GM23248 (cell line): Measurements from ENCODE around the gene HOXC9. TPM values are rescaled to one million over a fixed set of nuclear protein-coding genes. Genes with fewer than 3 reads are reported as not detected.

Experiments
- DNase-seq: peaks from one replicate; pipeline ENCODE4 v3.0.0-alpha.2; 2015
- H2AFZ ChIP-seq: fragments of 200-600 bp; sonication (generic); 2 replicates; pipeline ENCODE4 v1.6.1; 2016; ENCODE audit warnings: antibody characterized with exemption
- H3F3A ChIP-seq: fragments of 200-600 bp; sonication (generic); 2 replicates; pipeline ENCODE4 v1.6.1; 2016; ENCODE audit warnings: mild to moderate bottlenecking, antibody characterized with exemption, mixed run types; ENCODE audit not compliant: insufficient read depth
- H3K27ac ChIP-seq: fragments of 200-600 bp; sonication (generic); 2 replicates; pipeline ENCODE4 v1.5.1; 2016; ENCODE audit warnings: mild to moderate bottlenecking
- H3K27me3 ChIP-seq: fragments of 200-600 bp; sonication (generic); replicated peaks from 2 replicates; pipeline ENCODE4 v1.6.1; 2016; ENCODE audit warnings: mild to moderate bottlenecking; ENCODE audit not compliant: insufficient read depth
- H3K36me3 ChIP-seq: fragments of 200-600 bp; sonication (generic); 2 replicates; pipeline ENCODE4 v1.6.1; 2016; ENCODE audit warnings: low read depth, mild to moderate bottlenecking
- H3K4me1 ChIP-seq: fragments of 200-600 bp; sonication (generic); 2 replicates; pipeline ENCODE4 v1.6.1; 2016; ENCODE audit warnings: mild to moderate bottlenecking; ENCODE audit not compliant: insufficient read depth
- H3K4me2 ChIP-seq: fragments of 200-600 bp; sonication (generic); one replicate; pipeline ENCODE4 v1.6.1; 2016; ENCODE audit warnings: mild to moderate bottlenecking; ENCODE audit not compliant: unreplicated experiment
- H3K4me3 ChIP-seq: fragments of 200-600 bp; sonication (generic); 2 replicates; pipeline ENCODE4 v1.5.1; 2016; ENCODE audit warnings: mild to moderate bottlenecking
- H3K79me2 ChIP-seq: fragments of 200-600 bp; sonication (generic); 2 replicates; pipeline ENCODE4 v1.6.1; 2016; ENCODE audit warnings: mild to moderate bottlenecking; ENCODE audit not compliant: insufficient read depth
- H3K9ac ChIP-seq: fragments of 200-600 bp; sonication (generic); 2 replicates; pipeline ENCODE4 v1.6.1; 2016; ENCODE audit warnings: mild to moderate bottlenecking
- H3K9me2 ChIP-seq: fragments of 200-600 bp; sonication (generic); 2 replicates; pipeline ENCODE4 v1.6.1; 2016; ENCODE audit warnings: mixed run types, mild to moderate bottlenecking, moderate library complexity; ENCODE audit not compliant: insufficient read depth
- H3K9me3 ChIP-seq: fragments of 200-600 bp; sonication (generic); one replicate; pipeline ENCODE4 v1.6.1; 2017; ENCODE audit warnings: low read depth
- H4K20me1 ChIP-seq: fragments of 200-600 bp; sonication (generic); 2 replicates; pipeline ENCODE4 v1.6.0; 2016; ENCODE audit not compliant: insufficient read depth
- EZH2 ChIP-seq: fragments of 200-600 bp; sonication (generic); IDR thresholded peaks from 2 replicates; pipeline ENCODE4 v1.6.1; 2018; ENCODE audit warnings: antibody characterized with exemption, mild to moderate bottlenecking; ENCODE audit not compliant: insufficient read depth, poor library complexity, severe bottlenecking
- EZH2phosphoT487 ChIP-seq: fragments of 200-600 bp; sonication (generic); IDR thresholded peaks from 2 replicates; pipeline ENCODE4 v1.6.1; 2018; ENCODE audit warnings: antibody characterized with exemption, moderate library complexity, mild to moderate bottlenecking, low read depth; ENCODE audit not compliant: insufficient read depth
- WGBS, 2 experiments: methylation state at CpG; one replicate each; pipeline ENCODE4 v1.1.6; 2015 to 2017; ENCODE audit warnings: low lambda C conversion rate in 2 of 2, low coverage in 1 of 2; ENCODE audit errors: missing lambda C conversion rate in 2 of 2; 5-methylcytosine and 5-hydroxymethylcytosine counted together
- in situ Hi-C: fragments of 300-500 bp; cut with MboI; formaldehyde crosslinking; loops from 2 replicates; pipeline ENCODE4 v1.15.0; 2020
- polyA plus RNA-seq: library from polyadenylated mRNA; unstranded; fragments of >200 nt; fragmentation: Nextera tagmentation; extraction: Ambion mirVana; gene quantifications from 2 replicates; pipeline ENCODE4 v1.2.1, GENCODE V29; 2016
- total RNA-seq: library from RNA; depleted of rRNA; stranded (reverse); fragments of >200 nt; shearing (Covaris generic); gene quantifications from 2 replicates; pipeline ENCODE4 v1.2.3, GENCODE V29; 2014

The HOXC9 gene
- total and polyA plus RNA-seq, 2 experiments from 2014 or later: 2.5 to 5.5 TPM

- Histone ChIP-seq H3F3A (no peaks in the 10 kb centered on the region), H3K4me3 (no peak overlapping the region), H4K20me1 (no peaks in the 10 kb centered on the region), H3K79me2 (no peaks in the 10 kb centered on the region), H3K36me3 (no peaks in the 10 kb centered on the region), H2AFZ (no peak overlapping the region), H3K4me1 (no peaks in the 10 kb centered on the region), H3K9me3 (no peaks in the 10 kb centered on the region), H3K27me3 (peaks cover 100% of the 10 kb centered on the region), H3K9me2 (no peaks in the 10 kb centered on the region), H3K4me2 (no peak overlapping the region), H3K9ac (no peak overlapping the region), H3K27ac (no peak overlapping the region)
- DNase-seq: no peak
- 5% methylated on average over 64 to 67 of the region's 72 CpGs for WGBS, 2 experiments
- peak; percentile 73 for TF ChIP-seq EZH2
- no peak for TF ChIP-seq EZH2phosphoT487
- in situ Hi-C loops: no loop called here
These were observed 38.8 kb upstream of the HOXC9 start for GRCh38 chr12:53961025-53961761.

GRCh38 chr12:53963005-53963404 lies 37.0 kb upstream of the HOXC9 start:
- TF ChIP-seq EZH2phosphoT487 (no peak), EZH2 (peak; percentile 35)
- H3K4me3 ChIP-seq: no peak overlapping the region
- H3K4me2 ChIP-seq: no peak overlapping the region
- DNase-seq: no peak
- no peaks in the 10 kb centered on the region for H3K9me3 ChIP-seq
- WGBS, 2 experiments: 35 to 42% methylated on average over 7 of the region's 7 CpGs
- in situ Hi-C loops: no loop called here
- H3K4me1 ChIP-seq: no peaks in the 10 kb centered on the region
- no peaks in the 10 kb centered on the region for H3F3A ChIP-seq
- H3K27ac ChIP-seq: no peak overlapping the region
- peaks cover 100% of the 10 kb centered on the region for H3K27me3 ChIP-seq
- H3K79me2 ChIP-seq: no peaks in the 10 kb centered on the region
- no peaks in the 10 kb centered on the region for H3K9me2 ChIP-seq
- no peak overlapping the region for H3K9ac ChIP-seq
- no peak overlapping the region for H2AFZ ChIP-seq
- H4K20me1 ChIP-seq: no peaks in the 10 kb centered on the region
- no peaks in the 10 kb centered on the region for H3K36me3 ChIP-seq

GRCh38 chr12:53963434-53964314 lies 36.3 kb upstream of the HOXC9 start:
- H3K9me3 ChIP-seq: no peaks in the 10 kb centered on the region
- H3K79me2 ChIP-seq: no peaks in the 10 kb centered on the region
- H3K4me2 ChIP-seq: no peak overlapping the region
- H3K9me2 ChIP-seq: no peaks in the 10 kb centered on the region
- no peak overlapping the region for H2AFZ ChIP-seq
- no peaks in the 10 kb centered on the region for H3K36me3 ChIP-seq
- H3K27ac ChIP-seq: no peak overlapping the region
- H3F3A ChIP-seq: no peaks in the 10 kb centered on the region
- TF ChIP-seq EZH2phosphoT487 (0 out of 2 replicates have a peak, but pooled peaks have one; percentile 28), EZH2 (peak; percentile 49)
- H3K4me3 ChIP-seq: no peak overlapping the region
- H3K9ac ChIP-seq: no peak overlapping the region
- in situ Hi-C loops: no loop called here
- WGBS, 2 experiments: 14 to 15% methylated on average over 38 of the region's 38 CpGs
- peaks cover 99% of the 10 kb centered on the region for H3K27me3 ChIP-seq
- no peaks in the 10 kb centered on the region for H3K4me1 ChIP-seq
- no peaks in the 10 kb centered on the region for H4K20me1 ChIP-seq
- DNase-seq: no peak

GRCh38 chr12:53964315-53964713 lies 35.6 kb upstream of the HOXC9 start:
- no peaks in the 10 kb centered on the region for H3K4me1 ChIP-seq
- in situ Hi-C loops: no loop called here
- no peaks in the 10 kb centered on the region for H3K9me2 ChIP-seq
- WGBS, 2 experiments: 2 to 14% methylated on average over 2 of the region's 2 CpGs
- no peak overlapping the region for H3K4me3 ChIP-seq
- H3F3A ChIP-seq: no peaks in the 10 kb centered on the region
- H3K27me3 ChIP-seq: peaks cover 99% of the 10 kb centered on the region
- H4K20me1 ChIP-seq: no peaks in the 10 kb centered on the region
- H3K9me3 ChIP-seq: no peaks in the 10 kb centered on the region
- DNase-seq: no peak
- TF ChIP-seq EZH2: peak; percentile 41
- no peak for TF ChIP-seq EZH2phosphoT487
- no peak overlapping the region for H3K9ac ChIP-seq
- H3K36me3 ChIP-seq: no peaks in the 10 kb centered on the region
- no peak overlapping the region for H3K27ac ChIP-seq
- H3K4me2 ChIP-seq: no peak overlapping the region
- H3K79me2 ChIP-seq: no peaks in the 10 kb centered on the region
- no peak overlapping the region for H2AFZ ChIP-seq
